DND-41 (cell line): ENCODE results near the gene SLC43A1.

Experiments used
- EZH2 ChIP-seq: IDR thresholded peaks from 3 replicates; pipeline ENCODE4 v1.6.1; 2012; ENCODE audit warnings: borderline replicate concordance, low read depth, mild to moderate bottlenecking, moderate library complexity, low read length, inconsistent platforms; ENCODE audit not compliant: severe bottlenecking
- TF ChIP-seq, protein P1 (sequence below): IDR thresholded peaks from 2 replicates; pipeline ENCODE4 v1.5.1; 2012; ENCODE audit warnings: borderline replicate concordance, low read length, moderate library complexity, mild to moderate bottlenecking; ENCODE audit not compliant: poor library complexity, severe bottlenecking; ENCODE audit errors: extremely low read depth

DNA sequence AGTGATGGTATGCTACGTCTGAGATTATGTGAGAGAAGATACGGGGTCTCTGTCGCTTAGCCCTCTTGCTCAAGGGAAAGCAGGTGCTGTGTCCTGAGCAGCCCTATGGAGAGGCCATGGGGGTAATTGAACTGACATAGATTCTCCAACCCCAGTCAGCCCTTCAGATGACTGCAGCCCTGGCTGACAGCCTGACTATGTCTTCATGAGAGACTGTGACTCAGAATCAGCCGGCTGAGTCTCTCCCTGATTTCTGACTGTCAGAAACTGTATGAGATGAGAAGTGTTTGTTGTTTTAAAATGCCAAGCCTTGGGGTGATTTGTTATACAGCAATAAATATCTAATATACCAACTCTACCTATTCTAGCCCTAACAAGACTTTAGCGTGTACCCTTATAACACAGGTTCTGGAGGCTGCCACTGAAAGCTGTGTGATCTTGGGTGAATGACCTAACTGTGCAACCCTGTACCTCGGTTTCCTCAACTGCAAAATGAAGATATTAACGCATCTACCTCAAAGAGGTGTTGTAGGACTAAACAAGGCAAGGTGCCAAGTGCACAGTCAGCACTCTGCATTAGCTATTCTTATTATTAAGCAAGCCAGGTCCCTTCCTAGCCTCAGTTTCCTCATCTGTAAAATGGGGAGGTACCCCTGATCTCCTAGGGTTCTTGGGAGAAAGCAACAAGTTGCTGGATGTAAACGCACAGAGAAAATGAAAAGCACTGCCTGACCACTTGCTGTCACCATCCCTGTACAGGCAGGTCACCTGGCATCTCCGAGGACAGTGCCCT, 24.9 kb downstream of the SLC43A1 start:
- TF ChIP-seq EZH2, result no peak
- TF ChIP-seq, protein P1, sequence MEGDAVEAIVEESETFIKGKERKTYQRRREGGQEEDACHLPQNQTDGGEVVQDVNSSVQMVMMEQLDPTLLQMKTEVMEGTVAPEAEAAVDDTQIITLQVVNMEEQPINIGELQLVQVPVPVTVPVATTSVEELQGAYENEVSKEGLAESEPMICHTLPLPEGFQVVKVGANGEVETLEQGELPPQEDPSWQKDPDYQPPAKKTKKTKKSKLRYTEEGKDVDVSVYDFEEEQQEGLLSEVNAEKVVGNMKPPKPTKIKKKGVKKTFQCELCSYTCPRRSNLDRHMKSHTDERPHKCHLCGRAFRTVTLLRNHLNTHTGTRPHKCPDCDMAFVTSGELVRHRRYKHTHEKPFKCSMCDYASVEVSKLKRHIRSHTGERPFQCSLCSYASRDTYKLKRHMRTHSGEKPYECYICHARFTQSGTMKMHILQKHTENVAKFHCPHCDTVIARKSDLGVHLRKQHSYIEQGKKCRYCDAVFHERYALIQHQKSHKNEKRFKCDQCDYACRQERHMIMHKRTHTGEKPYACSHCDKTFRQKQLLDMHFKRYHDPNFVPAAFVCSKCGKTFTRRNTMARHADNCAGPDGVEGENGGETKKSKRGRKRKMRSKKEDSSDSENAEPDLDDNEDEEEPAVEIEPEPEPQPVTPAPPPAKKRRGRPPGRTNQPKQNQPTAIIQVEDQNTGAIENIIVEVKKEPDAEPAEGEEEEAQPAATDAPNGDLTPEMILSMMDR, result no peak
